Body of pancreas (tissue), 4 donors: ENCODE data around the gene RNF181. TPM values are rescaled to one million over a fixed set of nuclear protein-coding genes. Genes with fewer than 3 reads are reported as not detected.

Experiments
- ATAC-seq: fragments of 150-250 bp; one replicate; pipeline ENCODE4 v1.9.1; 2016
- DNase-seq, 4 donors: peaks; one replicate each; pipeline ENCODE4 v3.0.0-alpha.2; 2019
- H3K27ac ChIP-seq, 4 donors: fragments of 200-600 bp; sonication (generic); 1 replicate in 3 of 4; 2 replicates in 1 of 4; pipeline versions ENCODE4 v1.5.1 to v1.6.1; 2016 to 2019; ENCODE audit warnings: mild to moderate bottlenecking in 1 of 4, mixed read lengths in 1 of 4, moderate library complexity in 1 of 4
- H3K27me3 ChIP-seq, 2 donors: fragments of 200-600 bp; sonication (generic); one replicate each; pipeline ENCODE4 v1.6.0; 2016; ENCODE audit warnings: mild to moderate bottlenecking in 1 of 2
- H3K36me3 ChIP-seq, 2 donors: fragments of 200-600 bp; sonication (generic); replicated peaks in 1 of 2; 2 replicates each; pipeline ENCODE4 v1.5.1; 2016; ENCODE audit warnings: low read depth in 2 of 2; ENCODE audit not compliant: insufficient read depth in 1 of 2
- H3K4me1 ChIP-seq: fragments of 200-600 bp; sonication (generic); one replicate; pipeline ENCODE4 v1.6.0; 2016
- H3K4me3 ChIP-seq, 2 donors: fragments of 200-600 bp; sonication (generic); 1 replicate in 1 of 2; 2 replicates in 1 of 2; pipeline ENCODE4 v1.5.1; 2016 to 2019
- H3K9me3 ChIP-seq, 3 donors: fragments of 200-600 bp; sonication (generic); 1 replicate in 2 of 3; 2 replicates in 1 of 3; pipeline ENCODE4 v1.5.1; 2016
- POLR2A ChIP-seq, 3 donors: fragments of 450-650 bp; IDR thresholded peaks; one replicate each; pipeline ENCODE4 v1.6.1; 2016; ENCODE audit warnings: antibody characterized with exemption in 3 of 3, mild to moderate bottlenecking in 2 of 3
- WGBS, 2 donors: methylation state at CpG; one replicate each; pipeline ENCODE4 v1.1.5; 2017; 5-methylcytosine and 5-hydroxymethylcytosine counted together
- intact Hi-C: fragments of 100-400 bp; cut with DNase I; formaldehyde crosslinking; loops from one replicate; pipeline ENCODE4 v1.15.1; 2023
- total RNA-seq, 2 donors: library from RNA; depleted of rRNA; stranded (reverse); fragments of >200 nt; gene quantifications; one replicate each; pipeline ENCODE4 v1.1.0, GENCODE V29; 2016
- TF ChIP-seq, protein P1 (sequence below), 7 experiments: fragments of 450-650 bp in 4 of 7; fragments of 200-600 bp in 3 of 7; sonication (generic) in 3 of 7; IDR thresholded peaks; one replicate each; pipeline ENCODE4 v1.5.1; 2016 to 2019; ENCODE audit warnings: antibody characterized with exemption in 7 of 7

Gene RNF181
- total RNA-seq, 2 donors from 2014 or later = 54.4 to 89.5 TPM

DNA sequence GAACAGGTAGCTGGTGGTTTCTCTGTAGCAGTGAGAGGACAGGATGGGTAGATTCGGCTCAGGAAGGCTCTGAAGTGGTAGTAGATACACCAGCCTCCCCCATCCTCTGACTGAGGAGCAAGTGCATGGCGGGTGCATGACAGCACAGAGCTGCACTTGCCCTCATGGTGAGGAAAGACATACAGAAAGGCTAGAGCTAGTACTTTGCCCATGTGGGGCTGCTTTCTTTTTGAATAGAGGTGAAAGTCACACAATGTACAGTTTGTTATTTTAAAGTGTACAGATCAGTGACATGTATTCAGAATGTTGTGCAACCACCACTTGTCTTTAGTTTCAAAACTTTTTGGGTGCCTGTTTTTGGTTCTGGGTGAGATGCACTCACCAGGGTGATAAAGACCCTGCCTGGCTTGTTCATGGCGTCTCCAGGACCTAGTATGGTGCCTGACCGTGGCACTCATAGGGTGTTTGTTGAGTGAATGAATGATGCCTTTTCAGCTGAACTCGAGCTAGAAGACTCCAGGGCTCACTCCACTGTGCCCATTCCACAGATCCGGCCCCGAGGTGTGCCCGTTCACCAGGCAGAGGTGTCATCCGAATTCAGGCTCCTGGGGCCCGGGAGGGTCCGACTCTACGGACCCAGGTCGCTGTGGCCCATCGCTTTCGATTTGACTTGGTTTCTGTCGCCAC is 11.7 kb upstream of the RNF181 start:
- no peaks in the 10 kb centered on the region for H3K9me3 ChIP-seq
- intact Hi-C loops = no loop called here
- no peak for DNase-seq
- ATAC-seq = no peak
- H3K4me3 ChIP-seq = no peak overlapping the region
- H3K36me3 ChIP-seq = peaks cover 0 to 4% of the 10 kb centered on the region in 2 donors
- 43 to 95% methylated on average over 4 to 16 of the region's 16 CpGs for WGBS, 2 donors
- peaks cover 53% of the 10 kb centered on the region for H3K4me1 ChIP-seq
- no peaks in the 10 kb centered on the region for H3K27me3 ChIP-seq
- H3K27ac ChIP-seq = peak overlapping the region; percentile 33 to 88 (median 78)
- TF ChIP-seq, protein P1, sequence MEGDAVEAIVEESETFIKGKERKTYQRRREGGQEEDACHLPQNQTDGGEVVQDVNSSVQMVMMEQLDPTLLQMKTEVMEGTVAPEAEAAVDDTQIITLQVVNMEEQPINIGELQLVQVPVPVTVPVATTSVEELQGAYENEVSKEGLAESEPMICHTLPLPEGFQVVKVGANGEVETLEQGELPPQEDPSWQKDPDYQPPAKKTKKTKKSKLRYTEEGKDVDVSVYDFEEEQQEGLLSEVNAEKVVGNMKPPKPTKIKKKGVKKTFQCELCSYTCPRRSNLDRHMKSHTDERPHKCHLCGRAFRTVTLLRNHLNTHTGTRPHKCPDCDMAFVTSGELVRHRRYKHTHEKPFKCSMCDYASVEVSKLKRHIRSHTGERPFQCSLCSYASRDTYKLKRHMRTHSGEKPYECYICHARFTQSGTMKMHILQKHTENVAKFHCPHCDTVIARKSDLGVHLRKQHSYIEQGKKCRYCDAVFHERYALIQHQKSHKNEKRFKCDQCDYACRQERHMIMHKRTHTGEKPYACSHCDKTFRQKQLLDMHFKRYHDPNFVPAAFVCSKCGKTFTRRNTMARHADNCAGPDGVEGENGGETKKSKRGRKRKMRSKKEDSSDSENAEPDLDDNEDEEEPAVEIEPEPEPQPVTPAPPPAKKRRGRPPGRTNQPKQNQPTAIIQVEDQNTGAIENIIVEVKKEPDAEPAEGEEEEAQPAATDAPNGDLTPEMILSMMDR (IDR thresholded peaks at IDR 0.05) = no peak
- TF ChIP-seq POLR2A (IDR thresholded peaks at IDR 0.05) = no peak

GRCh38 chr2:85584354-85584856 is 11.1 kb upstream of the RNF181 start, which contains the start of gene VAMP5:
Gene VAMP5 (plus strand): TSS chr2:85584431. CDS start chr2:85584491, 60 bp downstream.
- WGBS, 2 donors = 28 to 45% methylated on average over 7 to 50 of the region's 52 CpGs
- H3K36me3 ChIP-seq = peaks cover 0 to 4% of the 10 kb centered on the region in 2 donors
- no peaks in the 10 kb centered on the region for H3K27me3 ChIP-seq
- no peaks in the 10 kb centered on the region for H3K9me3 ChIP-seq
- DNase-seq = peak in 1 of 4 donors; percentile 47
- TF ChIP-seq, protein P1 (IDR thresholded peaks at IDR 0.05) = no peak
- TF ChIP-seq POLR2A (IDR thresholded peaks at IDR 0.05) = peak in 1 of 3 donors; percentile 18
- peaks cover 52% of the 10 kb centered on the region for H3K4me1 ChIP-seq
- H3K4me3 ChIP-seq = no peak within 1 kb of the TSS
- peak within 1 kb of the TSS; percentile 73 to 88 (median 78) for H3K27ac ChIP-seq
- intact Hi-C loops = no loop called here
- ATAC-seq = peak; percentile 9

DNA sequence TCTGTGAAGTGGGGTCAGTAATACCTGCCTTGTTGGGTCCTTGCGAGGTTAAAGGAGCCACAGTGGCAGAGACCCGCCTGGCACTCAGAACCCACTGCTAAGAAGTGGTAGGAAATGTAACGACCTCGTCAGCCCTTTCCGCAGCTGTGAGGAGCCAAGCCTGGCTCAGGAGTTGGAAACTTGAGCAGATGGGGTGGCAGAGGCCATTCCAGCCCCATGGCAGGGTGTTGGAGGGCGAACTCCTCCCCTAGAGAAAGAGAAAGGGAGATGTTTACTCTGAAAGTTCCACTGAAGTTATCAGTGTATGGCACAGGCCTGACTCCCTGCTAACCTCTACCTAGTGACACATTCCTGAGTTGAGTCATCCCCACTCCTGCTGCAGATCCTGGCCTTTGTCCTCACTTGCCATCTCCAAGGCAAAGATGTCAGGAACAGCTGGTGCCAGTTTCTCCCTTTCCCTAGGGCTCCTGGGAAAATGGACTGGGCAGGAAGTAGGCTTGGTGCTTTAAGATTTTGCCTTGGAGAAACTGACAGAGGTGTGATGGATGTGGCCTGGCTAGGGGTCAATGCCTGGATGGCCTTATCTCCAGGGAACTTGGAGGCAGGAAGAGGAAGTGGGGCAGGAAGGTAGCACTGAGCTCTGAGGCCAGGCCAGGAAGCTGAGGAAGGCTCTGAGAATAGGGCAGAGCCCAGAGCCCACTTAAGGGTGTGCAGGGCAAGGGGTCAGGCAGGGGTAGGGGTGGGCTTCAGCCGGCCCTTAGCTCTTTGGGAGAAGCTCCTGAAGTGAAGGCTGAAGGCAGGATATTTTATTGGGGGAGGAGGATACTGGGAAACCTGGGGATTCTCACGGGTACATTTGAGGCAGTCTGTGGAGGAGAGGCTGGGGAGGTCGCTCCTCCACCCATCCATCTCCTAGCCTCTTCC is 10.4 kb upstream of the RNF181 start:
- ATAC-seq (peak; percentile 89), DNase-seq (peak; percentile 72 to 90 (median 80))
- TF ChIP-seq, protein P1 (IDR thresholded peaks at IDR 0.05) = no peak
- TF ChIP-seq POLR2A (IDR thresholded peaks at IDR 0.05) = peak in 2 of 3 donors; percentile 8 to 46
- peak overlapping the region; percentile 73 to 88 (median 78) for H3K27ac ChIP-seq
- intact Hi-C loops = no loop called here
- H3K9me3 ChIP-seq = no peaks in the 10 kb centered on the region
- H3K4me3 ChIP-seq = no peak overlapping the region
- WGBS, 2 donors = 33 to 40% methylated on average over 7 to 9 of the region's 9 CpGs
- H3K4me1 ChIP-seq = peaks cover 52% of the 10 kb centered on the region
- no peaks in the 10 kb centered on the region for H3K27me3 ChIP-seq
- H3K36me3 ChIP-seq = peaks cover 0 to 4% of the 10 kb centered on the region in 2 donors

- peak overlapping the region; percentile 73 to 88 (median 78) for H3K27ac ChIP-seq
These were observed 9.8 kb upstream of the RNF181 start for GRCh38 chr2:85585781-85586105.

More at GRCh38 chr2:85585781-85586105, 9.8 kb upstream of the RNF181 start:
- Histone ChIP-seq H3K4me3 (no peak overlapping the region), H3K27me3 (no peaks in the 10 kb centered on the region), H3K4me1 (peaks cover 55% of the 10 kb centered on the region), H3K36me3 (peaks cover 0 to 4% of the 10 kb centered on the region in 2 donors), H3K9me3 (no peaks in the 10 kb centered on the region)
- TF ChIP-seq, protein P1 (IDR thresholded peaks at IDR 0.05) = no peak
- no peak for TF ChIP-seq POLR2A (IDR thresholded peaks at IDR 0.05)
- ATAC-seq (peak; percentile 33), DNase-seq (no peak)
- 79 to 83% methylated on average over 1 of the region's 1 CpG for WGBS, 2 donors
- intact Hi-C loops = no loop called here
